HTR-8/SVneo (cell line): ENCODE measurements around the gene TRIM46.
A peak's percentile ranks its signal among the peaks of the same experiment; 100 is the strongest.
"Not testable (repeated sequence)": the region's sequence is repeated elsewhere in the genome, so short reads cannot be mapped to it uniquely, and the experiment has no call there.

Source experiments
- DNase-seq: peaks from one replicate; pipeline ENCODE4 v3.0.0; 2011; ENCODE audit warnings: low spot score, mixed read lengths; ENCODE audit not compliant: insufficient read length
- FAIRE-seq: peaks from 2 replicates; lab custom pipeline; 2011; peaks lifted over from hg19 to GRCh38; lab: Jason Lieb, UNC

Gene TRIM46

GRCh38 chr1:155137154-155137949 is 36.3 kb upstream of the TRIM46 start:
- DNase-seq (no peak), FAIRE-seq (no peak)

- FAIRE-seq (no peak), DNase-seq (peak; percentile 81)
These were observed 33.6 kb upstream of the TRIM46 start, which contains the start of gene DPM3 for GRCh38 chr1:155139895-155140629. TSS of gene DPM3 (minus strand) at chr1:155140531. CDS start at chr1:155140240, 291 bp downstream.

DNA sequence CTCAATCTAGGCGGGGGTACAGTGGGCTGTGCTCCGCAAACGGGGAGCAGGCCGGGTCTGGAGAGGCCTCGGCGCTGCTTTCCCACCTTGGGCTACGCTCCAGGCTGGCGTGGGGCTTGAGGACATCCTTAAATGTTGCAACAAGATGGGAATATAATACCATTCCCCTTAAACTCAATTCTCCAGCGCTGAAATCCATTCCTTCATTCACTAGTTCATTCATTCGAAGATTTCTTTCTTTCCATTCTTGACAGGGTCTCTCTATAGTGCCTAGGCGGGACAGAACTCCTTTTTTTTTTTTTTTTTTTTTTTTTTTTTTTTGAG is 33.1 kb upstream of the TRIM46 start:
- no peak for FAIRE-seq
- DNase-seq: no peak

- FAIRE-seq (no peak), DNase-seq (no peak)
These were observed 31.9 kb upstream of the TRIM46 start for GRCh38 chr1:155141749-155142148.

- FAIRE-seq: no peak
These were observed 28.2 kb upstream of the TRIM46 start for GRCh38 chr1:155145491-155145890.

GRCh38 chr1:155155996-155156643 is 17.5 kb upstream of the TRIM46 start:
- DNase-seq, FAIRE-seq: not testable (repeated sequence)

More at GRCh38 chr1:155145491-155145890, 28.2 kb upstream of the TRIM46 start:
- DNase-seq: no peak

DNA sequence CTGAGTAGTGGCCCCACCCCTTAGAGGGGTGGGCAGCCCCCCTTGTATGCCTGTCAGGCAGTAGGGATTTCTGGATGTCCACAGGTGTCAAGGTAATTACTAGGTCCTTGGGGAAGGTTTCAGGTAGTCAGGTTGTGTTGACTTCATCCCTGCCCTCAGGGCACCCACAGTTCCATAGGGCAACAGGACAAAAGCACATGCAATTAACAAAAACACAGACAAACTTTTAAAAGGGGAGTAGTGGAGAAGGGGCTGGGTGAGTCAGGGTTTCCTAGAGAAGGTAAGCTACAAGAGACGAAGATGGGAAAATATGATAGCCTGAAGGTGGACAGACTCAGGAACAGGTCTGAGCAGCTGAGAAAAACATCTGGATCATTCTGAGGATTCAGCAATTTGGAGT is 14.7 kb upstream of the TRIM46 start:
- no peak for FAIRE-seq
- DNase-seq: no peak

DNA sequence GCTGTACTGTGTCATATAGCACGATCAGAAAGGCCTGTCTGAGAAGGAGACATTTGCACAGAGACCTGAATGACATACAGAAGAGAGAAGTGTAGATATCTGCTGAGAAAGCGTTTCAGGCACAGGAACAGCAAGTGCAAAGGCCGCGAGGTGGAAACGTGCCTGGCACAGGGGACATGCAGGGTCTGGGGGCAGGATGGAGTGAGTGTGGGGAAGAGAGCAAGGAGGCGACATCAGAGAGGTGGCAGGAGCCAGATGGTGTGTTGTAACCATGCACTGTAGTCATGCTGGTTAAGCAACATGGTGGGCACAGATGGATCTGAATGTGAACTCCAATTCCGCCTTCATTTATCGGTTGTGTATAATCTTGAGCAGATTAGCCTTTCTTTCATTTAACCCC is 13.5 kb upstream of the TRIM46 start:
- DNase-seq (no peak), FAIRE-seq (no peak)

GRCh38 chr1:155162631-155163030 is 11.0 kb upstream of the TRIM46 start:
- FAIRE-seq, DNase-seq: not testable (repeated sequence)

GRCh38 chr1:155163785-155164184 is 9.9 kb upstream of the TRIM46 start:
- FAIRE-seq, DNase-seq: not testable (repeated sequence)

DNA sequence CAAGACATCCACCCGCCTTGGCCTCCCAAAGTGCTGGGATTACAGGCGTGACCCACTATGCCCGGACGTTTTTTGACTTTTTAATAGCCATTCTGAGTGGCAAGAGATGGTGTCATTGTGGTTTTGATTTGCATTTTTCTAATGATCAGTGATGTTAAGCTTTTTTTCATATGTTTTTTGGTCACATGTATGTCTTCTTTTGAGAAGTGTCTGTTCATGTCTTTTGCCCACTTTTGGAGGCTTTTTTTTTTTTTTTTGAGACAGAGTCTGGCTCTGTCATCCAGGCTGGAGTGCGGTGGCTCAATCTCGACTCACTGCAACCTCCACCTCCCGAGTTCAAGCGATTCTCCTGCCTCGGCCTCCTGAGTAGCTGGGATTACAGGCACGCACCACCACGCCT is 9.0 kb upstream of the TRIM46 start:
- FAIRE-seq, DNase-seq: not testable (repeated sequence)

- no peak for DNase-seq
- FAIRE-seq: no peak
These were observed 7.6 kb upstream of the TRIM46 start for GRCh38 chr1:155166051-155166470.

GRCh38 chr1:155166471-155167165 is 7.0 kb upstream of the TRIM46 start:
- FAIRE-seq (no peak), DNase-seq (no peak)

DNA sequence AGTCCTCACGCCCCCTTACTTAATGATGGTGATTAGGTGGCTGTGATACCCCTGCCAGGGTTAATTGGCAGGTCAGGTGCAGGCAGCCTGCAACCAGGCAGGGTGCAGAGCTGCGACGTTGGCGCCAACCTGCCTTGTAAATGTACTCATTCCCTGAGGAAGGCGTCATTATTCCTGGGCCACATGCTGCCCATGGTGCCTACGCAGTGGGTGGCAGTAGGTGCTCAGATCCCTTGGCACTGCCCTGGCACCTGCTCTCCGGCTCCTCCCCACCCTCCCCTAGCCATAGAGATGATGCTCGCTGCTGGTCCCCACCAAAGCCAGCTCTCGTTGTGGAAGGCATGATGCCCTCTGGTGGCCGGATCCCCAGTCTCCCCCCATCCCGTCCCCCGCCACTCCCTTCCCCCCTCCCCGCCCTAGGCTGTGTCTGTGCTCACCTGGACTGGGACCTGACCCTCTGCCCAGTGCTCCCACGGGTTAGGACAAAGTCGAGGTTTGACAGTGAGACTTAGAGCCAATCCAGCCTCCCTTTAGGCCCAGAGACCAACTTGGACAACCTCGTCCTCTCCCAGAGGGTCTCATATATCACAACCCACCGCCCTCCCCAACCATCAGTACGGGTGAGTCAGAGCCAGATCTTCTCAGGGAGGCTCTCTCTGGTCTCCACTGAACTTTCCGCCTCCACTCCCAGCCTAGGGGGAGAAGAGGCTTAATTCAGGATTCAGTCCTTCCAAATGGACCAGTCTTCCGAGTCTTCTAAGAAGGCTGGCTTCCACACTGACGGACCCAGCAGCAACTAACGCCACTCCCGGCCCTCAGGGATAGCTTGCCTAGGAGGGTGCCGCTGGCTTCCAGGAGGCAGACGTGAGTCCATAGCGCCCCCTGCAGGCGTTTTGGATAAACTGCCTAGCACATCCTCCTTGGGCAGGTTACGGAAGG is 6.2 kb upstream of the TRIM46 start:
- DNase-seq: peak; percentile 81
- peak; percentile 9 for FAIRE-seq

- not testable (repeated sequence) for FAIRE-seq, DNase-seq
These were observed 5.6 kb upstream of the TRIM46 start for GRCh38 chr1:155168105-155168445.

- DNase-seq: no peak
- FAIRE-seq: no peak
These were observed 5.0 kb upstream of the TRIM46 start for GRCh38 chr1:155168456-155169210.

- FAIRE-seq (no peak), DNase-seq (no peak)
These were observed 4.1 kb upstream of the TRIM46 start for GRCh38 chr1:155169541-155169940.

DNA sequence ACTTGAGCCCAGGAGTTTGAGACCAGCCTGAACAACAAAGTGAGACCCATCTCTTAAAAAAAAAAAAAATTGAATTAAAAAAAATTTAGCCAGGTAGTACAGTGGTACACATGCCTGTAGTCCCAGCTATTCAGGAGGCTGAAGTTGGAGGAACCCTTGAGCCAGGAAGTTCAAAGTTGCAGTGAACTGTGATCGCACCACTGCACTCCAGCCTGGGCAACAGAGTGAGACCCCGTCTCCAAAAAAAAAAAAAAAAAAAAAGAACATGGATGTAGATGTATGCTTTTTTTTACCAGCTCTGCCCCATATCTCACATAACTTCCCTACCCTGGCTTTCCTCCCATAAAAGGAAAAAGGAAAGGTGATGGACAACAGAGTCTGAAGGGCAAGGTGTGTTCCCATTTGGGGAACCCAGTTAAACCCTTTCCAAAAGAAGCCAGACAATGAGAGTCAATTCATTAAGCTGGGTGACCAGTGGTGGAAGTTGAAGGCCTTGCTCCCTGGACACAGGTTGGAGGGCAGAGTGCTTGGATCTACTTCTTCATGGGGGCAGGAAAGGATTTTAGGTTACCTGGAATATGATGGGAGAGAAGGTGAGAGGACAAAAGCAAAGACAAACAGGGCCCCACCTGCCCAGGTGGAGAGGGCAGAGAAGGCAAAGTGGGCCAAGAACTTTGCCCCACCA is 3.4 kb upstream of the TRIM46 start:
- DNase-seq (no peak), FAIRE-seq (no peak)
